HepG2 (cell line): ENCODE data around the gene PCYT2. TPM values are rescaled to one million over a fixed set of nuclear protein-coding genes. Genes with fewer than 3 reads are reported as not detected.
A peak's percentile ranks its signal among the peaks of the same experiment; 100 is the strongest.

Source experiments
- ARNT2 ChIP-seq: sonication (generic); formaldehyde crosslinking; IDR thresholded peaks from 2 replicates; pipeline ENCODE4 v1.8.0; 2022; ENCODE audit warnings: mild to moderate bottlenecking, low read depth, missing genetic modification reagents, moderate library complexity
- ATF7-NPFF ChIP-seq: sonication (generic); formaldehyde crosslinking; IDR thresholded peaks from 2 replicates; pipeline ENCODE4 v1.8.1; 2023; ENCODE audit warnings: mild to moderate bottlenecking, low read depth, missing genetic modification reagents, moderate library complexity
- NAIF1 ChIP-seq: sonication (generic); formaldehyde crosslinking; IDR thresholded peaks from 2 replicates; pipeline ENCODE4 v1.5.0; 2020; ENCODE audit warnings: mild to moderate bottlenecking, missing genetic modification reagents, borderline replicate concordance
- PPARG ChIP-seq: conservative IDR thresholded peaks from 2 replicates; pipeline ENCODE4 v1.6.1; 2016; ENCODE audit warnings: missing biosample characterization, missing genetic modification reagents
- RARA ChIP-seq: IDR thresholded peaks from 2 replicates; pipeline ENCODE4 v1.6.1; 2016; ENCODE audit warnings: missing genetic modification reagents, missing compliant biosample characterization
- RBM22 ChIP-seq: fragments of 200-400 bp; formaldehyde crosslinking; optimal IDR thresholded peaks from 2 replicates; pipeline ENCODE3; 2017; ENCODE audit warnings: mild to moderate bottlenecking, low read length, moderate library complexity
- SP2 ChIP-seq: sonication (generic); formaldehyde crosslinking; IDR thresholded peaks from 2 replicates; pipeline ENCODE4 v1.5.1; 2020; ENCODE audit warnings: mild to moderate bottlenecking, missing genetic modification reagents
- ZBTB1 ChIP-seq: sonication (generic); formaldehyde crosslinking; IDR thresholded peaks from 2 replicates; pipeline ENCODE4 v1.4.0; 2020; ENCODE audit warnings: missing genetic modification reagents, borderline replicate concordance
- ZBTB10 ChIP-seq: sonication (generic); formaldehyde crosslinking; IDR thresholded peaks from 2 replicates; pipeline ENCODE4 v1.4.0; 2020; ENCODE audit warnings: missing genetic modification reagents, borderline replicate concordance
- ZBTB3 ChIP-seq: sonication (generic); formaldehyde crosslinking; IDR thresholded peaks from 2 replicates; pipeline ENCODE4 v1.4.0; 2020; ENCODE audit warnings: low read depth, mild to moderate bottlenecking, moderate library complexity, missing genetic modification reagents, borderline replicate concordance
- ZBTB43 ChIP-seq: sonication (generic); formaldehyde crosslinking; conservative IDR thresholded peaks from 2 replicates; pipeline ENCODE4 v1.4.0; 2020; ENCODE audit warnings: missing genetic modification reagents
- ZKSCAN1 ChIP-seq: fragments of 150-350 bp; IDR thresholded peaks from 2 replicates; pipeline ENCODE4 v1.6.1; 2014; ENCODE audit warnings: low read length
- ZNF17 ChIP-seq: sonication (generic); formaldehyde crosslinking; IDR thresholded peaks from 2 replicates; pipeline ENCODE4 v1.5.0; 2020; ENCODE audit warnings: mild to moderate bottlenecking, missing genetic modification reagents
- ZNF414 ChIP-seq: sonication (generic); formaldehyde crosslinking; IDR thresholded peaks from 2 replicates; pipeline ENCODE4 v1.5.0; 2020; ENCODE audit warnings: missing genetic modification reagents
- ZNF577 ChIP-seq: sonication (generic); formaldehyde crosslinking; IDR thresholded peaks from 2 replicates; pipeline ENCODE4 v1.4.0; 2020; ENCODE audit warnings: mild to moderate bottlenecking, low read depth, missing genetic modification reagents, borderline replicate concordance
- ZNF746 ChIP-seq: sonication (generic); formaldehyde crosslinking; IDR thresholded peaks from 2 replicates; pipeline ENCODE4 v1.8.0; 2022; ENCODE audit warnings: mild to moderate bottlenecking, missing genetic modification reagents
- polyA plus RNA-seq, 8 experiments: library from polyadenylated mRNA; depleted of rRNA in 3 of 8; stranded (reverse) in 7 of 8; unstranded in 1 of 8; fragments of >200 nt; fragmentation: Illumina TruSeq in 4 of 8; extraction: Trizol in 4 of 8; gene quantifications; 2 replicates each; pipeline versions ENCODE4 v1.2.1 to v1.2.3, GENCODE V29; 2011 to 2016; ENCODE audit warnings: low read depth in 4 of 8, missing spikeins in 1 of 8, mixed read lengths in 1 of 8; ENCODE audit not compliant: insufficient read depth in 1 of 8
- total RNA-seq, 5 experiments: library from RNA; depleted of rRNA; stranded (reverse); fragments of >200 nt; fragmentation: Illumina TruSeq; extraction: Trizol; gene quantifications; 2 replicates each; pipeline ENCODE4 v1.2.3, GENCODE V29; 2016; ENCODE audit warnings: low read depth in 1 of 5
- TF ChIP-seq, protein P1 (sequence below): sonication (generic); formaldehyde crosslinking; IDR thresholded peaks from 2 replicates; pipeline ENCODE4 v1.4.0; 2020; ENCODE audit warnings: missing genetic modification reagents
- TF ChIP-seq, protein P2 (sequence below): sonication (generic); formaldehyde crosslinking; IDR thresholded peaks from 2 replicates; pipeline ENCODE4 v1.9.0; 2021; ENCODE audit warnings: missing genetic modification reagents, borderline replicate concordance

Gene PCYT2
- total and polyA plus RNA-seq, 2 of the 13 experiments (the other 11 are each of a cell fraction or from before 2014, with no cell fraction given) = 147 to 297 TPM

DNA sequence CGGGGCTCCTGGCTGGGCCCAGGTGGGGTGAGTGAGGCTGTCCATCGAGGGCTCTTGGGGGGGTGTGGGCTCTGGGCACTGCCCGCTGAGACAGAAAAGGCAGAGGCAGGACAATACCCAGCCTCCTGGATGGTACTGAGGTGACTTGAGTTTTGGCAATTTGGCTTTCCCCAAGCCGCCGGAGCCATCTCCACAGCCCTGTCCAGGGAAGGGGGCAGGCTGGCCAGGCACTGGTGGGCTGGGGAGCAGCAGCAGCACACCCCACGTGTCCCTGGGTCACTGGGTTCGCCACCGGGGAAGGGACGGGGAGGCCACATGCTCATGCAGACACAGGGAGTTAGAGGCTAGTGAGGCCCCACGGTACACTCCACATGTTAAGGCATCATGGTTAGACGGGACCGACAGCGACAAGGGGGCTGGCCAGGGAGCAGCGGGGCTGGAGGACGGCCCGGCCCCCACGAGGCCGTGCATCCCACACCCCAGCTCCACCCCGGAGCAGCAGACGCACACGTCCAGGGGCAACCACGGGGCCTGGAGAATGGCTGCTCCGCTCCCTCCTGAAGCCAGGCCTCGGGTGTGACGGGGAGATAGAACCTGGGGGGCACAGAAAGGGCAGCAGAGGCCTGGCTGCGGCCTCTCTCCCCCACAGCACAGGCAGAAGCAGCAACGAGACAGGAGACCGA, 43.1 kb downstream of the PCYT2 start (continued):
- TF ChIP-seq ZBTB43 (peak; percentile 18; the same call in 1 of the 2 replicates), ARNT2 (CRISPR knock-in tag) (no peak), RBM22 (peak; percentile 5), ZKSCAN1 (no peak), ZBTB3 (CRISPR knock-in tag) (no peak), ZNF17 (no peak), ZBTB10 (CRISPR knock-in tag) (no peak), ZNF577 (CRISPR knock-in tag) (no peak), ZBTB1 (CRISPR knock-in tag) (no peak), PPARG (CRISPR knock-in tag) (no peak), ZNF414 (CRISPR knock-in tag) (peak; percentile 48; the same call in 1 of the 2 replicates), ATF7-NPFF (CRISPR knock-in tag) (peak; percentile 66), ZNF746 (no peak; the same call in 1 of the 2 replicates), RARA (CRISPR knock-in tag) (no peak), NAIF1 (CRISPR knock-in tag) (no peak), SP2 (CRISPR knock-in tag) (no peak)
- TF ChIP-seq, protein P1, sequence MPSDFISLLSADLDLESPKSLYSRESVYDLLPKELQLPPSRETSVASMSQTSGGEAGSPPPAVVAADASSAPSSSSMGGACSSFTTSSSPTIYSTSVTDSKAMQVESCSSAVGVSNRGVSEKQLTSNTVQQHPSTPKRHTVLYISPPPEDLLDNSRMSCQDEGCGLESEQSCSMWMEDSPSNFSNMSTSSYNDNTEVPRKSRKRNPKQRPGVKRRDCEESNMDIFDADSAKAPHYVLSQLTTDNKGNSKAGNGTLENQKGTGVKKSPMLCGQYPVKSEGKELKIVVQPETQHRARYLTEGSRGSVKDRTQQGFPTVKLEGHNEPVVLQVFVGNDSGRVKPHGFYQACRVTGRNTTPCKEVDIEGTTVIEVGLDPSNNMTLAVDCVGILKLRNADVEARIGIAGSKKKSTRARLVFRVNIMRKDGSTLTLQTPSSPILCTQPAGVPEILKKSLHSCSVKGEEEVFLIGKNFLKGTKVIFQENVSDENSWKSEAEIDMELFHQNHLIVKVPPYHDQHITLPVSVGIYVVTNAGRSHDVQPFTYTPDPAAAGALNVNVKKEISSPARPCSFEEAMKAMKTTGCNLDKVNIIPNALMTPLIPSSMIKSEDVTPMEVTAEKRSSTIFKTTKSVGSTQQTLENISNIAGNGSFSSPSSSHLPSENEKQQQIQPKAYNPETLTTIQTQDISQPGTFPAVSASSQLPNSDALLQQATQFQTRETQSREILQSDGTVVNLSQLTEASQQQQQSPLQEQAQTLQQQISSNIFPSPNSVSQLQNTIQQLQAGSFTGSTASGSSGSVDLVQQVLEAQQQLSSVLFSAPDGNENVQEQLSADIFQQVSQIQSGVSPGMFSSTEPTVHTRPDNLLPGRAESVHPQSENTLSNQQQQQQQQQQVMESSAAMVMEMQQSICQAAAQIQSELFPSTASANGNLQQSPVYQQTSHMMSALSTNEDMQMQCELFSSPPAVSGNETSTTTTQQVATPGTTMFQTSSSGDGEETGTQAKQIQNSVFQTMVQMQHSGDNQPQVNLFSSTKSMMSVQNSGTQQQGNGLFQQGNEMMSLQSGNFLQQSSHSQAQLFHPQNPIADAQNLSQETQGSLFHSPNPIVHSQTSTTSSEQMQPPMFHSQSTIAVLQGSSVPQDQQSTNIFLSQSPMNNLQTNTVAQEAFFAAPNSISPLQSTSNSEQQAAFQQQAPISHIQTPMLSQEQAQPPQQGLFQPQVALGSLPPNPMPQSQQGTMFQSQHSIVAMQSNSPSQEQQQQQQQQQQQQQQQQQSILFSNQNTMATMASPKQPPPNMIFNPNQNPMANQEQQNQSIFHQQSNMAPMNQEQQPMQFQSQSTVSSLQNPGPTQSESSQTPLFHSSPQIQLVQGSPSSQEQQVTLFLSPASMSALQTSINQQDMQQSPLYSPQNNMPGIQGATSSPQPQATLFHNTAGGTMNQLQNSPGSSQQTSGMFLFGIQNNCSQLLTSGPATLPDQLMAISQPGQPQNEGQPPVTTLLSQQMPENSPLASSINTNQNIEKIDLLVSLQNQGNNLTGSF = no peak
- TF ChIP-seq, protein P2, sequence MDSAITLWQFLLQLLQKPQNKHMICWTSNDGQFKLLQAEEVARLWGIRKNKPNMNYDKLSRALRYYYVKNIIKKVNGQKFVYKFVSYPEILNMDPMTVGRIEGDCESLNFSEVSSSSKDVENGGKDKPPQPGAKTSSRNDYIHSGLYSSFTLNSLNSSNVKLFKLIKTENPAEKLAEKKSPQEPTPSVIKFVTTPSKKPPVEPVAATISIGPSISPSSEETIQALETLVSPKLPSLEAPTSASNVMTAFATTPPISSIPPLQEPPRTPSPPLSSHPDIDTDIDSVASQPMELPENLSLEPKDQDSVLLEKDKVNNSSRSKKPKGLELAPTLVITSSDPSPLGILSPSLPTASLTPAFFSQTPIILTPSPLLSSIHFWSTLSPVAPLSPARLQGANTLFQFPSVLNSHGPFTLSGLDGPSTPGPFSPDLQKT = no peak
